Stimulated activated CD8-positive, alpha-beta memory T cell treated with anti-CD3 and anti-CD28 coated beads, Interleukin-2, amount 100 ng/mL, for 1 hour (primary cell): ENCODE results near the gene CCDC183.
"Not testable (repeated sequence)": the region's sequence is repeated elsewhere in the genome, so short reads cannot be mapped to it uniquely, and the experiment has no call there.

ENCODE experiments used
- DNase-seq, 2 donors: peaks; one replicate each; pipeline ENCODE4 v3.0.0-alpha.2; 2020; ENCODE audit warnings: low read depth in 2 of 2

CCDC183 gene

GRCh38 chr9:136838314-136839228 is 42.4 kb downstream of the CCDC183 start:
- no peak for DNase-seq

- no peak for DNase-seq
Measured at GRCh38 chr9:136839229-136840139, 43.3 kb downstream of the CCDC183 start.

GRCh38 chr9:136840140-136840876 is 44.2 kb downstream of the CCDC183 start:
- DNase-seq, result no peak

GRCh38 chr9:136840877-136841645 is 44.9 kb downstream of the CCDC183 start:
- DNase-seq, result no peak

- not testable (repeated sequence) for DNase-seq
Measured at GRCh38 chr9:136841646-136842379, 45.7 kb downstream of the CCDC183 start.

- DNase-seq, result peak; percentile 37 to 60
Measured at GRCh38 chr9:136842380-136842948, 46.3 kb downstream of the CCDC183 start, which contains the start of gene AJM1. Gene AJM1, plus strand, starts transcription at chr9:136842478. Its CDS starts 1,937 bp downstream, at chr9:136844415.

- DNase-seq, result not testable (repeated sequence)
Measured at GRCh38 chr9:136843159-136843800, 47.1 kb downstream of the CCDC183 start.

- DNase-seq, result peak; percentile 38 to 42
Measured at GRCh38 chr9:136843801-136844740, 47.9 kb downstream of the CCDC183 start.

GRCh38 chr9:136844761-136845464 is 48.8 kb downstream of the CCDC183 start:
- DNase-seq, result no peak

GRCh38 chr9:136845465-136846260 is 49.5 kb downstream of the CCDC183 start:
- no peak for DNase-seq

GRCh38 chr9:136846376-136847087 is 50.4 kb downstream of the CCDC183 start:
- DNase-seq, result no peak

- no peak for DNase-seq
Measured at GRCh38 chr9:136847088-136847825, 51.1 kb downstream of the CCDC183 start.

- peak; percentile 40 to 42 for DNase-seq
Measured at GRCh38 chr9:136847826-136848392, 51.8 kb downstream of the CCDC183 start.

GRCh38 chr9:136848393-136849037 is 52.4 kb downstream of the CCDC183 start:
- DNase-seq, result no peak
